Stimulated activated CD4-positive, alpha-beta T cell treated with anti-CD3 and anti-CD28 coated beads, Interleukin-12 subunit alpha, Interleukin-12 subunit beta, amount 100 ng/mL, for 4 hours (primary cell): ENCODE results near the gene PTPRN2.
"Not testable (repeated sequence)": the region's sequence is repeated elsewhere in the genome, so short reads cannot be mapped to it uniquely, and the experiment has no call there.

Experiments used
- DNase-seq: peaks from one replicate; pipeline ENCODE4 v3.0.0-alpha.2; 2020

The PTPRN2 gene

GRCh38 chr7:158395349-158395748, 192.3 kb downstream of the PTPRN2 start:
- no peak for DNase-seq

GRCh38 chr7:158394936-158395335, 192.7 kb downstream of the PTPRN2 start:
- DNase-seq, result peak; percentile 45

DNA sequence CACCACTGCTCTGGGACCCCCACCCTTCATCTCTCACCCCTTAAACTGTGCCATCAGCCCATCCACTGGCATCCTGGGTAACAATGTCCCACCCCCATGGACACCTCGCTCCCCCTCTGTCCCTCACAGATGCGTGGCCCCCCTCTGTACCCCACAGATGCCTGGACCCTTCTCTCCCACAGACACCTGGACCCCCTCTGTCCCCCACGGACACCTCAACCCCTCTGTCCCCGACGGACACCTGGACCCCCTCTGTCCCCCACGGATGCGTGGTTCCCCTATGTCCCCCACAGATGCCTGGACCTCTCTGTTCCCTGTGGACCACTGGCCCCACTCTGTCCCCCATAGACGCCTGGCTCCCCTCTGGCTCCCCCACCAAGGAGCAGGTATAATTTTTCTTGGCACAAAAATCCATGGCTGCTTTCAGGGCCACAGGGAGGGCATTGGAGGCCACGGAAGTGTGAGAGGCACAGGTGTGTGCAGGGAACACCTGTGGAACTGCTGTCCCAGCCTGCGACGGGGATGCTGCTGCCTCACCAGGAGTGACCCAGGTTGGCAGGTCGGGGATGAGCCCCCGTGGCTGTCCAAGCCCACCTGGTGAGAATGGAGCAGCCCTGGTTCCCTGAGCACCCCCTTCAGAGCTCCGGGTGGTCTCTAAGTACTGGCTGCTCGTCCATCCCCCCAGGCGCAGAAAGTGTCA, 193.5 kb downstream of the PTPRN2 start:
- no peak for DNase-seq

- DNase-seq, result no peak
Observed at GRCh38 chr7:158392251-158392650, 195.4 kb downstream of the PTPRN2 start.

GRCh38 chr7:158391541-158391940, 196.1 kb downstream of the PTPRN2 start:
- DNase-seq, result no peak

- DNase-seq, result no peak
Observed at GRCh38 chr7:158391141-158391540, 196.5 kb downstream of the PTPRN2 start.

DNA sequence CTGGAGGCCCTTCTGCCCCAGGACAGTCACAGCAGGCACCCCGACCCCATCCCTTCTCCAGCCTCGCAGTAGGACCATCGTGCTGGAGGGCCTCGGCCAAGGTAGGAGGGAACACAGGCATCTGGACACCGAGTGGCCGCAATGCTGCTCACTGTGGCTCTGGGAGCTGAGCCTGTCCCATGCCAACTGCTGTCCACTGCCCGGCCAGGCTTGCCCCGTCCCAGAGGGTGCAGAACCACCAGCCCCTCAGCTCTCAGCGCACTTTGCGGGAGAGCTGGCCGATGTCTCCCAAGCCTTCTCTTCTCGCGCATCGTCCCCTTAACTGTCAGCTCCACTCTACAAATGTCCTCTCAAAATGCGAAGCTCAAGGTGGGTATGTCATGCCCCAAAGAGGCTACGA, 197.2 kb downstream of the PTPRN2 start:
- DNase-seq, result no peak

- DNase-seq, result no peak
Observed at GRCh38 chr7:158389514-158390425, 197.9 kb downstream of the PTPRN2 start.

- DNase-seq, result no peak
Observed at GRCh38 chr7:158388928-158389327, 198.7 kb downstream of the PTPRN2 start.

- no peak for DNase-seq
Observed at GRCh38 chr7:158388072-158388471, 199.6 kb downstream of the PTPRN2 start.

GRCh38 chr7:158387546-158387891, 200.1 kb downstream of the PTPRN2 start:
- no peak for DNase-seq

- no peak for DNase-seq
Observed at GRCh38 chr7:158386866-158387545, 200.6 kb downstream of the PTPRN2 start.

DNA sequence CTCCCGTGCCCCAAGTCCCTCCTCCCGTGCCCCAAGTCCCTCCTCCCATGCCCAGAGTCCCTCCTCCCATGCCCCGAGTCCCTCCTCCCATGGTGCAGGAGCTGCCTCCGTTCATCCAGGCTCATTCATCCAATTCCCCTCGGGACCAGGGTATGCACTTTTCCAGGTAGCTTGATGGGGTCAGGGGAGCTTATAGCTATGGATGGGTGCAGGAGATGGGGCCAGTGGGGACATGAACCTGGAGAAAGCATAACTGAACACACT, 201.3 kb downstream of the PTPRN2 start:
- DNase-seq, result no peak

- DNase-seq, result not testable (repeated sequence)
Observed at GRCh38 chr7:158385496-158386354, 201.9 kb downstream of the PTPRN2 start.

GRCh38 chr7:158384746-158385145, 202.9 kb downstream of the PTPRN2 start:
- DNase-seq, result no peak

- no peak for DNase-seq
Observed at GRCh38 chr7:158383665-158384064, 204.0 kb downstream of the PTPRN2 start.

DNA sequence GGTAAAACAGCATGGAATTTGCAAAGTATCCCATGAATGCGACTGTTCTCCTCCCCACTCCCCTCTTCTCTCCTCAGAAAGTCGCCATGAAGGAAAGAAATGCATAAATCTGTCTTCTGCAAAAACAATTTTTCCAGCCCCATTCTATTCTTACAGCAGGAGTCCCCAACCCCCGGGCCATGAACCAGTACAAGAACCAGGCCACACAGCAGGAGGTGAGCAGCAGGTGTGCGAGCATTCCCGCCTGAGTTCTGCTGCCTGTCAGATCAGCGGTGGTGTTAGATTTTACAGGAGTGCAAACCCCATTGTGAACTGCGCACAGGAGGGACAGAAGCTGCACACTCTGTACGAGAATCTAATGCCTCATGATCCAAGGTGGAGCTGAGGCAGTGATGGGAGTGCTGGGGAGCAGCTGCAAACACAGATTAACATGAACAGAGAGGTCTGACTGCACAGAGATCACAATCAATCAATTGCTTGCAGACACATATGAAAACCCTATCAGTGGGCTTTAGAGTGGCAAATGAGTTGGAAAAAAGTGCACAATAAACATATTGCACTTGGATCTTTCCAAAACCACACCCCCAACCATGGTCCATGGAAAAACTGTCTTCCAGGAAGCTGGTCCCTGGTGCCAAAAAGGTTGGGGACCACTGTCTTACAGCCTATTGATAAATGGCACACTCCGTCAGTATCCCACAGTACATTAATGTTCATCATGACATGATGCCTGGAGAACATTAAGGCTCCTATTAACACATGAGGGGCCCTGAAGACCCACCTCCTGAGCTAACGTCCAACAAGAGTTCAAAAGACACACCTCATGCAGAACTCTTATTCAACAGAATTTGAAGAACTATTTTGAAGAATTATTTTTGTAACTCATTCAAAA, 205.0 kb downstream of the PTPRN2 start:
- DNase-seq, result no peak

GRCh38 chr7:158381956-158382355, 205.7 kb downstream of the PTPRN2 start:
- DNase-seq, result no peak

DNA sequence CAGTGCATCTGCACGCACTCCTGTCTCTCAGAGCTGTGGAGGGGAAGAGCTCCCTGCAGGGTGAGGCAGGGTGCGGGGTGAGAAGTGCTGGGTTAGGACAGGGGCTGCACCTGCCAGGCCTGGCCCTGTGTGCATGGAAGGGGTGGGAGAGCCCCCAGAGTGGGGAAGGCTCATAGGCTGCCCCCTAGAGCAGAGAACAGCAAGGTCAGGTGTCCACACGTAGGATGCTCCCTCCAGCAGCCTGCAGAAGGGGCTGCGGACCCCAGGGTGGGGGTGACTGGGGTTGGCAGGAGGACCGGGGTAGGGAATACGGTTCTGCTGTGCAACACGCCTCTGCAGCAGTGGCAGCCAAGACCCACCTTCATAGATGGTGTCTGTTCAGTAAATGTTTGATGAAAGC, 208.6 kb downstream of the PTPRN2 start:
- no peak for DNase-seq

DNA sequence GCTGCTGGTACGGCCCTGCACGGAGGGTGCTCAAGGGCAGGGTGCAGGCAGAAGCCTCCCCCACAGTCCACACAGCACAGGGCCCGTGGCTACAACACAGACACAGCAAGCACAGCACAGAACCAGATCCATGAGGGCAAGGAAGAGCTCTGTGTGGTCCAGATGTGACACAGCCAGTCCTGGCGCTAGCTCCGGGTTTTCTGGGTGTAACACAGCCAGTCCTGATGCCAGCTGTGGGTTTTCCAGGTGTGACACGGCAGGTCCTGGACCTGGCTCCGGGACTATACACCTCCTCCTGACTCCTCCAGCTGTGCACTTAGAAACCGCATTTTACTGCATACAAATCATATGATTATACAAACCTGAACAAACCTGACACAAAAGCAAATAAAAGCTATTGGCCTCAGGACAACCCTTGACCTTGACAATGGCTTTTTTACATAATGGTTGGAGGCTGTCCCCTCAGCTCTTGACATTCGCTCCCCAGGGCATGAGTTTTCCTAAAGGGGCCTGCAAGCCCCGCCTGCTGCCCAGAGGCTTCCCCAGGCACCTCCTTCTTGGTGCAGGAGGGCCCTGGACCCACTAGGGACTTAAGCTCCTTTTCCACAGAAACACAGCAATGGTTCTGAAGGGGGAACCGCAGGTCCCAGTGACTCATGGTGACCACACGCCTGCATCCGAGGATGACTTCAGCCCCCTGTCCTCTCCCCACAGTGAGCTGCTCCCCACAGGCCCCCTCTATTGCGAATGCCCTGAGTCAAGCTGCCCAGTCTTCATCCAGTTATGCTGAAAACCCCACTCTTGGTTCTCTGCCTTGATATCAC, 209.6 kb downstream of the PTPRN2 start:
- no peak for DNase-seq

DNA sequence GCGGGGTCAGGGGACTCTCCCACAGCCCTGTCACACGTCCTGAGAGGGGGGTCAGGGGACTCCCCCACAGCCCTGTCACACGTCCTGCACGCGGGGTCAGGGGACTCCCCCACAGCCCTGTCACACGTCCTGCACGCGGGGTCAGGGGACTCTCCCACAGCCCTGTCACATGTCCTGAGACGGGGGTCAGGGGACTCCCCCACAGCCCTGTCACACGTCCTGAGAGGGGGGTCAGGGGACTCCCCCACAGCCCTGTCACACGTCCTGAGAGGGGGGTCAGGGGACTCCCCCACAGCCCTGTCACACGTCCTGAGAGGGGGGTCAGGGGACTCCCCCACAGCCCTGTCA, 210.8 kb downstream of the PTPRN2 start:
- DNase-seq, result not testable (repeated sequence)
